ENCODE measurements around the gene MALAT1.
"Not testable (repeated sequence)": the region's sequence is repeated elsewhere in the genome, so short reads cannot be mapped to it uniquely, and the experiment has no call there.

MALAT1 gene

DNA sequence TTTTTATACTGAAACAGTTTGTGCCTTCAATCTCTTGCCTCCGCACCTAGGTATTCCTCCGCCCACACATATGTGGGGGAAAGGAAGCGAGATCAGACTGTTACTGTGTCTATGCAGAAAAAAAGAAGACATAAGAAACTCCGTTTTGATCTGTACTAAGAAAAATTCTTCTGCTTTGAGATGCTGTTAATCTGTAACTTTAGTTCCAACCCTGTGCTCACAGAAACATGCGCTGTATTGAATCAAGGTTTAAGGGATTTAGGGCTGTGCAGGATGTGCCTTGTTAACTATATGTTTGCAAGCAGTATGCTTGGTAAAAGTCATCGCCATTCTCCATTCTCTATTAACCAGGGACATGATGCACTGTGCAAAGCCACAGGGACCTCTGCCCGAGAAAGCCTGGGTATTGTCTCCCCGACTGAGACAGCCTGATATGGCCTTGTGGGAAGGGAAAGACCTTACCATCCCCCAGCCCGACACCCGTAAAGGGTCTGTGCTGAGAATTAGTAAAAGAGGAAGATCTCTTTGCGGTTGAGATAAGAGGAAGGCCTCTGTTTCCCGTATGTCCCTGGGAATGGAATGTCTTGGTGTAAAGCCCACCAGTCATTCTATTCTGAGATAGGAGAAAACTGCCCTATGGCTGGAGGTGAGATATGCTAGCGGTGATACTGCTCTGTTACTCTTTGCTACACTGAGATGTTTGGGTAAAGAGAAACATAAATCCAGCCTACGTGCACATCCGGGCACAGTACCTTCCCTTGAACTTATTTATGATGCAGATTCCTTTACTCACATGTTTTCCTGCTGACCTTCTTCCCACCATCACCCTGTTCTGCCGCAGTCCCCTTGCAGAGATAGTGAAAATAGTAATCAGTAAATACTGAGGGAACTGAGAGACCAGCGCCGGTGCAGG is 24.1 kb downstream of the MALAT1 start:
- not testable (repeated sequence) for DNase-seq

DNA sequence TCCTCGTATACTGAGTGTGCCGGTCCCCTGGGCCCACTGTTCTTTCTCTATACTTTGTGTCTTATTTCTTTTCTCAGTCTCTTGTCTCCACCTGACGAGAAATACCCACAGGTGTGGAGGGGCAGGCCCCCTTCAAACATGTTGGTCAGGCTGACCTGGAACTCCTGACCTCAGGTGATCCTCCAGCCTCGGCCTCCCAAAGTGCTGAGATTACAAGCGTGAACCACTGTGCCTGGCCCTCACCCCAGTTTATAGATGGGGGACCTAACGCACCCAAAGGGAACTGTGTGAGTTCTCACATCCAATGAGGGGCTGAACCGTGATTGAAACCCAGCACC is 24.8 kb downstream of the MALAT1 start:
- DNase-seq, result not testable (repeated sequence)

DNA sequence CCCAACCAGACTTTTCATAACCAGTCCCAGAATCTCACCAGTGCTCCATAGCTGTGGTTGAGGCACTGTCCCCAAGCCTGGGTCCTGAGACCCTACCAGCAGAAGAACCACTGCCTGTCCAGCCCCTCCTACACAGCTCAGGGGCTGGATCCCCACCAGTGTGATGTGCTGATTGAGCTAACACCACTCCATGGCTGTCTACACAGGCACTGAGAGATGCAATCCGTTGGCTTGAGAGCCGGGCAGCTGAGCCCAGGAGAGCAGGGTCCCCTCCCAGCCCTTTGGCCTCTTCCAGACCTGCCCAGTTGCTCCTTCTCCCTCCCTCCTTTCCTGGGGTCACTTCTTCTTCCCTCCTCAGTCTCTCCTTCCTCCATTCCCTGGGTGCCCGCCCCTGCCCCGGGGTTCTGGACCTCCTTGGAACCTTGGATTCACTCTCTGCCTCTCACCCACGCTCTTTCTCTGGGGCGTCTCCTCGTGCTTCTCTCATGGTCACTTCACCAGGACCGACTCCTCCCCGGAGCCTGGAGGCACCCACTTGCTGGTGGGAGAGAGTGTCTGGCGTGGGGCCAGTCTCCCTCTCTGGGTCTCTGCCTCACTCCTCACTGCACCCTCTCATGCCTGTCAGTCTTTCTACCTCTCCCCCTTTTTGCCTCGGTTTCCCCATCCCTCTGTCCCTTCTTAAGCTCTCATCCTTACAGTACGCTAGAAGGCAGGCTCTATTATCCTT is 25.3 kb downstream of the MALAT1 start:
- DNase-seq, result no peak

DNA sequence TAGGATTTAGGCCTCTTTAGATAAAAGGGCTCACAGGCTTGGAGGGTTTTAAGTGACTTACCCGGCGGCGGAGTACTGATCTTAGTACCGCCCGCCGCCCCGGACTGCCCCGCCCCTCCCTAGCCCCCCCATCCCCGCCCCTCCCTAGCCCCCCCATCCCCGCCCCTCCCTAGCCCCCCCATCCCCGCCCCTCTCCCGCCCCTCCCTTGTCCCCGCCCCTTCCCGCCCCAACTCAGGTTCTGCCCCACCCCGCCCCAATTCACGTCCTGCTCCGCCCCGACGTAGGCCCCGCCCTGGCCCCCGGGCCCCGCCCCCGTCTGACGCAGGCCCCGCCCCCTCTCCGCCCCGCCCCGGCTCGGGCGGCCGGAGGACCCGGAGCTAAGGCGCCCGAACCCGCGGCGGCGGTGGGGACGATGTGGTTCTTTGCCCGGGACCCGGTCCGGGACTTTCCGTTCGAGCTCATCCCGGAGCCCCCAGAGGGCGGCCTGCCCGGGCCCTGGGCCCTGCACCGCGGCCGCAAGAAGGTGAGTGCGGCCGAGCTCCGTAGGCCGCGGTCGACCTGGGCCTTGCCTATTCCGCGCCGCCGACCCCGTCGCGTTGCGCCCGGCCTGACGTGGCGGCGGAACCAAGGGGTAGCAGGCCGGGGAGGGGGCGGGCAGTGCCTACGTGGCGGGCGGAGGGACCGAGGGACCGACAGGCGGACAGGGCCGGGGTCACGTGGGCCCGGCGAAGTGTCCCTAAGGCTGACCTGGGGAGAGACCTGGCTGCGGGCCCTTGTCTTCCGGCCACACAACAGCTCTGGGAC is 26.1 kb downstream of the MALAT1 start, which contains the start of gene SCYL1:
SCYL1 (plus strand) TSS at position 343 of the 805 bp plus-strand sequence; CDS start at position 414, 71 bp downstream.
- DNase-seq, result no peak

DNA sequence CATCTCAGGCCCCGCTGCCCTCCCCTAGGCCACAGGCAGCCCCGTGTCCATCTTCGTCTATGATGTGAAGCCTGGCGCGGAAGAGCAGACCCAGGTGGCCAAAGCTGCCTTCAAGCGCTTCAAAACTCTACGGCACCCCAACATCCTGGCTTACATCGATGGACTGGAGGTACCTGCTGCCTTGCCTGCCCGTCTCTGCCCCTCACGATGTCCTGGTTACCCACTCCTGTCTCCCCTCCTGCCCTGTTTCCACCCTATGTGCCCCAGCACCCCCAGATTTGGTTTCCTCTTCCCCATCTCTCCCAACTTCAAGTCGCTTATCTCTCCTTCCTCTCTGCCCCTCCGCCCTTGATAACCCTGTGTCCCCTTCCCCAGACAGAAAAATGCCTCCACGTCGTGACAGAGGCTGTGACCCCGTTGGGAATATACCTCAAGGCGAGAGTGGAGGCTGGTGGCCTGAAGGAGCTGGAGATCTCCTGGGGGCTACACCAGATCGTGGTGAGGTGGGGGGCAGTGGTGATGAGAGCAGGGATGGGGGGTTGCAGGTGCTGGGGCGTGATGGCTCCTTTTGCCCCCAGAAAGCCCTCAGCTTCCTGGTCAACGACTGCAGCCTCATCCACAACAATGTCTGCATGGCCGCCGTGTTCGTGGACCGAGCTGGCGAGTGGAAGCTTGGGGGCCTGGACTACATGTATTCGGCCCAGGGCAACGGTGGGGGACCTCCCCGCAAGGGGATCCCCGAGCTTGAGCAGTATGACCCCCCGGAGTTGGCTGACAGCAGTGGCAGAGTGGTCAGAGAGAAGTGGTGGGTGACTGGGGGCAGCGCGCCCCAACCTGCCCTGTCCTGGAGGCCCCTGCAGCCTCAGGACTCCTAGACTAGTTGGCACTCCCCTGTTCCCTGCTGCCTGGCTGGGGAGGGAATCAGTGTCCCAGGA is 27.0 kb downstream of the MALAT1 start:
- no peak for DNase-seq

DNA sequence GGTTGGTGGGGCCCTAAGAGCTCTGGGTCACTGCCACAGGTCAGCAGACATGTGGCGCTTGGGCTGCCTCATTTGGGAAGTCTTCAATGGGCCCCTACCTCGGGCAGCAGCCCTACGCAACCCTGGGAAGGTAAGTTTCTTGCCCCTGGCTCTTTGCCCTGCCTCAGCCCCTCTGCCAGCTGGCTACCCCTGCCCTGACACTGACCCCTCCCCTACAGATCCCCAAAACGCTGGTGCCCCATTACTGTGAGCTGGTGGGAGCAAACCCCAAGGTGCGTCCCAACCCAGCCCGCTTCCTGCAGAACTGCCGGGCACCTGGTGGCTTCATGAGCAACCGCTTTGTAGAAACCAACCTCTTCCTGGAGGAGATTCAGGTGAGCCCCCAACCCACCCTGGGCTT is 27.9 kb downstream of the MALAT1 start:
- no peak for DNase-seq

DNA sequence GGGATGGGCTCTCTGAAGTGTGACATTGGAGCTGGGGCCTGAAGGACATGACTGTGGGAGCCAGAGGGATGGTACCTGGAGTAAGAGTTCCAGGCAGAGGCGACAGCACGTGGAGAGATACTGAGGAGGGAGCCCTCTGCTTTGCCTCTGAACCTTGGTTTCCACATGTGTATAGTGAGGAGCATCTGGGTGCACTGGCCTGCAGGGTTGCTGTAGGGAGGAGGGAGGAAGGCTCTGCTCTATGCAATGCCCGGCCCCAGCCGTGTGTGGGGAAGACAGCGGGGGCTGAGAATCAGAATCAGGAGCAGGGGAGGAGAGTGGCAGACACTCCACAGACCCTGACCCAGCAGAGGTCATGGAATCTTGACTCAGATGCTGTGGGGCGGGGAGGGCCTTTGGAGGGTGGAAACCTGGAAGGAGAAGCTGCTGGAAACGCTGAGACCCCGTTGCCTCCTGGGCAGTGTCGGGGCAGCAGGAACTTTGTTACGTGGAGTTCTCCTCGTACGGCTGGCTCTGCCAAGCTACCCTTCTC is 30.0 kb downstream of the MALAT1 start:
- no peak for DNase-seq

DNA sequence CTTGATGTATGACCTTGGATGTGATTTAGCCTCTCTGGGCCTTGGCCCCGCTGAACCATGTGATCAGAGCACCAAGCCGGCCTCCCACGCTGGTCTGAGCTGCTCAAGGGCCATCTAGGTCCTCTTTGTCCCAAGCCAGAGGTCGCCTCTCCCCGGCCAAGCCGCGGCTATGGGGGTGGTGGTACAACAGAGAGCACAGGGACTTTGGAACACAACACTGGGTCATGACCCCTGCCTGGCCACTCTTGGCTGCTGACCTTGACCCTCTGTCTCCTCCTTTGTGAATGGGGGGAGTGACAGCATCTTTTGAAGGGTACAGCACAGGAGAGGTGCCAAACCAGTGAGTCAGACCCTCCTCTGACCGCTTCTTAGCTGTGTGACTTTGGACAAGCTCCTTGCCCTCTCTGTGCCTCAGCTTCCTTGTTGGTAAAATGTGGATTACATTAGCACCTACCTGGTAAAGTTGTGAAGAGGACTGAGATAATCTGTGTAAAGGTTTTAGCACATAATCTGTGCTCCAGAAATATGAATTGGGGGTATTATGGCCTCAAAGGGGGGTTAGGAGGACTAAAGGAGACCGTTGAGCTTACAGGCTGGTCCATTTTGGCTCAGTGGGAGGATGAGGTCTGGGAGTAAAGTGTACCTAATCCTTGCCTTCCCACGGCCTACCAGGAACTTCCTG is 30.8 kb downstream of the MALAT1 start:
- DNase-seq, result no peak

DNA sequence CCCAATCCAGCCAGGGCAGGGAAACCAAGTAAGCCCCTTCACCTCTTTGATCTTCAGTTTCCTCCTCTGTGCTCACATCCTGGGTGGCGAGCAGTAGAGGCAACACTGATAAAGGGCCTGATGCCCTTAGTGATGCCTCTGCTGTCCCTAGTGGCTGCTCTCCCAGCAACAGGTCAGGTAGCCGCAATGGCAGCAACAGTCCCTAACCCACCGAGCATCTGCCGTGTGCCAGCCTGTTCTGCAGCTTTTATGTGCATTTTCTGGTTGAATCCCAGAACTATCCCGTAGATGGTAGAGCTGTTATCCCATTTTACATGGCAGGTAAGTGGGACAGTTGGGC is 31.3 kb downstream of the MALAT1 start:
- DNase-seq, result no peak

DNA sequence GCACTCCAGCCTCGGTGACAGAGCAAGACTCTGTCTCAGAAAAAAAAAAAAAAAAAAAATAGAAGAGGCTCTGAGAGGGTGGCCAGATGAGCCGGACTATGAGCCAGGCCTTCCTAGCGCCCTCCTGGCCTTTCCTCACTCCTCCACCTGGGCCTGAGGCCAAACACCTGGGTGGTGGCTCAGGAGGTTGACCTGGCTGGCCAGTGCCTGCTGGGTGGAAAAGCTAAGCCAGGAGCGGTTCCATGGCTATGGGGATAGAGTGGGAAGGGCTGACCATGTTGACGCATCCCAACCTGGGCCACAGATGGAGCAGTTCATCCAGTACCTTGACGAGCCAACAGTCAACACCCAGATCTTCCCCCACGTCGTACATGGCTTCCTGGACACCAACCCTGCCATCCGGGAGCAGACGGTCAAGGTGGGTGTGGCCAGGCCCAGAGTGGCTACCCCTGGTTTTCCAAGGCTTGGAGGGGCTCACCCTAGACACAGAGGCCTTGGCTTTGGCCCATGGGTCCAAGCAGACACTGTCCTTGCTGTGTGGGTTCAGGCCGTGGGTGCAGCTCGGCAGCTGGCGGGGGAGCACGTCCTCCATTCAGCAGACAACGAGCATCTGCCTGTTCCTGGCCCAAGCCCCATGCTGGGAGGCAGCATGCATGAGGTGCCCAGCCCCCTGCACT is 33.7 kb downstream of the MALAT1 start:
- DNase-seq, result no peak

DNA sequence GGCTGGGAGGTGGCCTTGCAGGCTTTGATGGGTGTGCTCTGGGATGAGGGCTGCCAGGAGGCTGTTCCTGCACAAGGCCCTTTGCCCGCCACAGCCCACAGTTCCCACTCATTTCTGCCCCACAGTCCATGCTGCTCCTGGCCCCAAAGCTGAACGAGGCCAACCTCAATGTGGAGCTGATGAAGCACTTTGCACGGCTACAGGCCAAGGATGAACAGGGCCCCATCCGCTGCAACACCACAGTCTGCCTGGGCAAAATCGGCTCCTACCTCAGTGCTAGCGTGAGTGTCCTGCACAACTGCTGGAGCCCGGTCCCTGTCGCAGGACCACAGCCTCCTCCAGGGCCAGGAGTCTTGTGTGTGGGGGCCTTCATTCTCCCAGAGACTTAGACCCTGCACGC is 36.3 kb downstream of the MALAT1 start:
- no peak for DNase-seq

DNA sequence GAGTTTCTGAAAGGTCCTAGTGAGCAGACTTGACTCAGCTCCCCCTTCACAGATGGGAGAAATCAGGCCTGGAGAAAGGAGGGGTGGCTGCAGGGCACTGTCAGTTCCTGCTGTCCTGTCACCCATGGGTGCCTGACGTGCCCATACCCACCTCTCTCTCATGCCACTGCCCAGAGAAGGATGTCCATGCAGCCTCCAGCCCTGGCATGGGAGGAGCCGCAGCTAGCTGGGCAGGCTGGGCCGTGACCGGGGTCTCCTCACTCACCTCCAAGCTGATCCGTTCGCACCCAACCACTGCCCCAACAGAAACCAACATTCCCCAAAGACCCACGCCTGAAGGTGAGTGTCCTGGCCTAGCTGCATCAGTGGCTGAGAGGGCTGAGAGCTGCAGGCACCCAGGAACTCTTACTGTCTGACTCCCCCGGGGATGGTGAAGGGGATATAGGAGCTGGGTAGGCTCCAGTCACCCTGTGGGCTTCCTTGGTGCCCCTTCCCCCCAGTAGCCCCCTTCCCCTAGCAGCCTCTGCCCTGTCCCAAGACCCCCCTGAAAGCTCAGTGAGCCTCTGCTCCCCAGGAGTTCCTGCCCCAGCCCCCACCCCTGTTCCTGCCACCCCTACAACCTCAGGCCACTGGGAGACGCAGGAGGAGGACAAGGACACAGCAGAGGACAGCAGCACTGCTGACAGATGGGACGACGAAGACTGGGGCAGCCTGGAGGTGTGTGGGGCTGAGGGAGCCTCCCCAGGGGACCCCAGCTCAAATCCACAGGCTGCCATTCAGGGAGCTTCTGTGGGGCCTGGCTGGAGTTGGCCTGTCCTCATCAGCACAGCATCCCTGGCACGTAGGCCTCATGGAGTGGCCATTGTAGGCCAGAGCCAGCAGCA is 37.8 kb downstream of the MALAT1 start:
- no peak for DNase-seq

DNA sequence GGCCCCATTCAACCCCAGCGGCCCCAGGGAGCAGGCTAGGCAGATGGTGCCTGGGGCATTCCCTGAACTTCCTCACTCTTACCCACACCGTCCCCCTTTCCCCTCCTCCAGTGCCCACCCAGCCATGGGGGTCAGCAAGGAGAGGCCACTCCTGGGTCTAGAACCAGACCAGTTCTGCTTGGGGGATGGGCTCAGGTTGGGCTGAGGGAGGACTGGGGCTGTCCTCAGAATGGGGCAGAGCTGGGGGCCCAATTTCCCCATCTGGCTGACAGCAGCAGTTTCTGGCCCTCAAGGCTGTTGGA is 38.4 kb downstream of the MALAT1 start:
- no peak for DNase-seq

DNA sequence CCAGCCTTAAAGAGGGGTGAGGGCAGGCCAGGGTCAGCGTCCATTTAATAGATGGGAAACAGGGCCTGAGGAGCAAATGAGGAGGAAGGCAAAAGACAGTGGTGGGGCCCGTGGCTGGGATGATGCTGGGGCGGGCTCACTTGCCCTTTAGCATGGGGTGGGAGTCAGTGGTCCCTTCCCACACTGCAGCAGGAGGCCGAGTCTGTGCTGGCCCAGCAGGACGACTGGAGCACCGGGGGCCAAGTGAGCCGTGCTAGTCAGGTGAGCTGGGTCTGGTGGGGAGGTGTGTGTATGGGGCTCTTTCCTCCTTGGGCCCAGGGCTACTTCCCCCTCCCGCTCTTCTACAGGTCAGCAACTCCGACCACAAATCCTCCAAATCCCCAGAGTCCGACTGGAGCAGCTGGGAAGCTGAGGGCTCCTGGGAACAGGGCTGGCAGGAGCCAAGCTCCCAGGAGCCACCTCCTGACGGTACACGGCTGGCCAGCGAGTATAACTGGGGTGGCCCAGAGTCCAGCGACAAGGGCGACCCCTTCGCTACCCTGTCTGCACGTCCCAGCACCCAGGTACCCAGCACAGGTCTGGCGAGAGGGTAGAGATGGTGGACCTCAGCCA is 38.9 kb downstream of the MALAT1 start:
- no peak for DNase-seq

DNA sequence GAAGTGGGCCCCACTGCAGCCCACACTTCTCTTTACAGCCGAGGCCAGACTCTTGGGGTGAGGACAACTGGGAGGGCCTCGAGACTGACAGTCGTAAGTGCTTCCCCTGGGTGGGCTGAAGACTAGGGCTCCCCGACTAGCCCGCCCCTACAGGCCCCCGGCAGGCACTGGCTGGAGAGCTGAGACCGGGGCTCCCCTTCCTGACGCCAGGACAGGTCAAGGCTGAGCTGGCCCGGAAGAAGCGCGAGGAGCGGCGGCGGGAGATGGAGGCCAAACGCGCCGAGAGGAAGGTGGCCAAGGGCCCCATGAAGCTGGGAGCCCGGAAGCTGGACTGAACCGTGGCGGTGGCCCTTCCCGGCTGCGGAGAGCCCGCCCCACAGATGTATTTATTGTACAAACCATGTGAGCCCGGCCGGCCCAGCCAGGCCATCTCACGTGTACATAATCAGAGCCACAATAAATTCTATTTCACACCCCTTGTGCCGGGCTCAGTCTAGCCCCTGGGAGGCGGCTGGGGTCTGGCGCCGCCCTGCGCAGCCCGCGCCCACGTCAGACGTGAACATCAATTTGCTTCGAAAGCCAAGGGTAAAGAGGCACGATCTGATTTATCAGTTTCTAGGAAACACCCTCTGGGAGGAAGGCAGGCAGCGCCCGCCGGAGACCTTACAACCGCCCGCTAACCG is 39.5 kb downstream of the MALAT1 start:
- DNase-seq, result no peak

DNA sequence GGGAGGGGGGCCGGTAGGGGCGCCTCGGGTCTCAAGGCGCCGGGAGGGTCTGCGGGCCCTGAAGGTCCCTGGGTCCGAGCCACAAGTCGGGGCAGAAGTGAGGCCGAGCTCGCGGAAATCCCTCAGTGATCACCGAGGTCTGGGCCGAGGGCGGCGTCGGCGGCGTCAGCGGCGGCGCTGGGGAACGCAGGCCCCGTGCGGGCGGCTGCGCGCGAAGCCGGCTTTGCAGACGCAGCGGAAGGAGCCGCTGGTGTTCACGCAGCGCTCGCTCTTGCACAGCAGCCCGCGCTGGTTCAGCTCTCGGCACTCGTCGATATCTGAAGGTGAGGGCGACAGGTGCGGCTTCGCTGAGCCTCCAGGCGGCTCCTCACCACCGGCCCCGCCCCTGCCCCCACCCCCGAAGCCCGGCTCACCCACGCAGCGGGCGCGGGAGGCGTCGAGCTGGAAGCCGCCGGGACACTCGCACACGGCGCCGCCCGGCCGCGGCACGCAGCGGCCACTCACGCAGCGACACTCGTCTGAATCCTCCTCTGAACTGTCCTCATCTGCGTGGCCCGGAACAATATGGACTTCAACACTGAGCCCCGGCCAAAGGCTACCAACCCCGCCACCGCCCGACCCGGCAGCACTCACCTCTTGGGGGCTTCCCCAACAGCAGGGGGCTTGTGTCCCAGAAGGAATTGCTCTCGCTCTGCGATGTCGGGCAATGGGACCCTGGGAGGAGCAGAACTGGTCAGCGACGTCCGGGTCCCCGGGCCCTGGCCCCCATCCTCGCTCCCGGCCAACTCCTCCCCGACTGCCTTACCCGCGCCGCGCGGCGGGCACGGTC is 40.3 kb downstream of the MALAT1 start:
- no peak for DNase-seq

DNA sequence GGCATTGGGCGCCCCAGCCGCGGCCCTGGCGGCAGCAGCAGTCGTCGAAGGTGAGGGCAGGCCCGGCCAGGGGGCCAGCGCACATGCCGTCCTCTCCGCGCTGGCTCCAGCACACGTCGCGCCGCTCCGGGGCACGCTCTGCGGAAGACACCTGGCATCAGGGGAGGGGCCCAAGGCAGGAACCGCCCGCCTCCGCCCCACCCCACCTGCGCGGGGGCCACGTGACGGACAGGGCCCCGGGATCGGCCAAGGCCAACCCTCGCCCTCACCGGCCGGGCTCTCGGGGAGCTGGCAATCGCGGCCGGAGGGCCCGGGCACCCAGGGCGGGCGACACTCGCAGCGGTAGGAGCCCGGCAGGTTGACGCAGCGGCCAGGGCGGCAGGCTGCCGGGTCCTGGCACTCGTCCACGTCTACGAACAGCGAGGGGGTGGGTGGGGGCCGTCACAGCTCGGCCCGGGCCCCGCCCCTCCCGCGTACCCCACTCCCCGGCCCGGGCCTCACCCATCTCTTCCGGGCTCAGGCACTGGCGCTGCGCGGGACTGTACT is 41.0 kb downstream of the MALAT1 start:
- no peak for DNase-seq

Measured in SHP77 treated with DMSO at 0.1 percent for 48 hours (cell line).